OCI-LY1 (cell line): ENCODE data around the gene WDFY4.

ENCODE experiments used
- H2AFZ ChIP-seq: fragments of 200-600 bp; sonication (generic), shearing (Covaris generic); 2 replicates; pipeline ENCODE4 v1.6.0; 2014; ENCODE audit warnings: antibody characterized with exemption, mild to moderate bottlenecking, low read length
- H3F3A ChIP-seq: fragments of 200-600 bp; sonication (generic), shearing (Covaris generic); 2 replicates; pipeline ENCODE4 v1.6.0; 2014; ENCODE audit warnings: mild to moderate bottlenecking, antibody characterized with exemption, low read length, moderate library complexity; ENCODE audit not compliant: insufficient read depth
- H3K27ac ChIP-seq: fragments of 200-600 bp; sonication (generic); 2 replicates; pipeline ENCODE4 v1.5.1; 2014; ENCODE audit warnings: low read length, mixed run types, mild to moderate bottlenecking, low read depth; ENCODE audit not compliant: poor library complexity, severe bottlenecking
- H3K27me3 ChIP-seq: fragments of 200-600 bp; sonication (generic); 2 replicates; pipeline ENCODE4 v1.6.0; 2014; ENCODE audit warnings: antibody characterized with exemption, mild to moderate bottlenecking, low read length, moderate library complexity; ENCODE audit not compliant: insufficient read depth
- H3K36me3 ChIP-seq: fragments of 200-600 bp; sonication (generic); 2 replicates; pipeline ENCODE4 v1.6.1; 2014; ENCODE audit warnings: mild to moderate bottlenecking, antibody characterized with exemption, low read length, moderate library complexity, mixed read lengths; ENCODE audit not compliant: insufficient read depth
- H3K4me1 ChIP-seq: fragments of 200-600 bp; sonication (generic); 2 replicates; pipeline ENCODE4 v1.5.1; 2014; ENCODE audit warnings: mild to moderate bottlenecking, low read length, moderate library complexity; ENCODE audit not compliant: insufficient read depth, severe bottlenecking
- H3K4me2 ChIP-seq: fragments of 200-600 bp; sonication (generic), shearing (Covaris generic); 2 replicates; pipeline ENCODE4 v1.6.1; 2014; ENCODE audit warnings: low read length
- H3K4me3 ChIP-seq: fragments of 200-600 bp; sonication (generic); 2 replicates; pipeline ENCODE4 v1.5.1; 2014; ENCODE audit warnings: low read length, low read depth, mild to moderate bottlenecking, mixed read lengths; ENCODE audit not compliant: poor library complexity, severe bottlenecking
- H3K79me2 ChIP-seq: fragments of 200-600 bp; shearing (Covaris generic); 2 replicates; pipeline ENCODE4 v1.6.1; 2016; ENCODE audit warnings: mixed run types, low read length, mixed read lengths; ENCODE audit not compliant: insufficient read depth
- H3K9ac ChIP-seq: fragments of 200-600 bp; sonication (generic), shearing (Covaris generic); 2 replicates; pipeline ENCODE4 v1.6.1; 2014; ENCODE audit warnings: mild to moderate bottlenecking, low read length, mixed read lengths
- H3K9me2 ChIP-seq: fragments of 200-600 bp; sonication (generic), shearing (Covaris generic); 2 replicates; pipeline ENCODE4 v1.6.1; 2014; ENCODE audit warnings: low read depth, mild to moderate bottlenecking, low read length, mixed read lengths
- H3K9me3 ChIP-seq: fragments of 200-600 bp; shearing (Covaris generic); 2 replicates; pipeline ENCODE4 v1.6.1; 2014; ENCODE audit warnings: low read length, mixed read lengths
- H4K20me1 ChIP-seq: fragments of 200-600 bp; sonication (generic), shearing (Covaris generic); 2 replicates; pipeline ENCODE4 v1.6.0; 2016; ENCODE audit warnings: mild to moderate bottlenecking, low read length; ENCODE audit not compliant: insufficient read depth
- EZH2 ChIP-seq: fragments of 200-600 bp; sonication (generic), shearing (Covaris generic); IDR thresholded peaks from 2 replicates; pipeline ENCODE4 v1.8.0; 2017; ENCODE audit warnings: borderline replicate concordance, mixed run types, mild to moderate bottlenecking, antibody characterized with exemption, low read length, moderate library complexity, mixed read lengths
- TF ChIP-seq, protein P1 (sequence below): fragments of 200-600 bp; sonication (generic), shearing (Covaris generic); IDR thresholded peaks from 2 replicates; pipeline ENCODE4 v1.5.1; 2017; ENCODE audit warnings: mild to moderate bottlenecking, antibody characterized with exemption, low read length, moderate library complexity, mixed read lengths

The WDFY4 gene

DNA sequence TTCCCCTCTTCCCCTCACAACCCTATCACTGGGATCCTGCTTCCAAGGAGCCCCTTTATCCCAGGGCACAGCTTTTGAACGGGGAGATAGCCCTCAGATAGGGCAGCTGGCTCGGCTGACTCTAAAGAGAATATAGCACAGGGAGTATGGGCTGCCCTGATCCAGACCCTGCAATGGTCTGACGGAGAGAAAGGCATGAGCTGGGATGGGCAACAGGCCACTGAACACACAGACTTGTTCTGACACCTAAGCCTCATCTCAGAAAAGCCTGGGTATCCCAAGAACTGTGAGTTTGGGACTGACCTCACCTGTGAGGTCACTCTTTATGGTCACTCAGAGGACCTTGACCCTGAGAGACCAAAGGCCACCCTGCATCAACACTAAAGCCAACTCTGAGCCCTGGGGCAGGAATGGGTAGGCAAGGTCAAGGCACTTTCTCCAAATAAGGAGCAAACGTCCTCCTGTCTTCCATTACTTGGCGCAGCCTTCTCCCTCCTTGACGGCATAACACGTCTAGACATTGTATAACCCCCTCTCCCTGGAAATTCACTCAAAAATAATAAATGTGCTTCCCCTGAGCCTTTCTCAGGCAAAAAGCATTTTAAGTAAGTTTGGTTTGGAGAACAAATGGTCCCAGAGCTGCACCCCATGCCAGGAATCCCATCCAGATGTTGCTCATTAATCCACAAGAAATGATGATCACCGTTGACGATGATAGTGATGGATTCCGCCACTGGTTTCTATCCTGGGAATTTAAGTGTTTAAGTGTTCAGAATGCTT lies 263.2 kb downstream of the WDFY4 start:
- H3K27me3 ChIP-seq, result no peaks in the 10 kb centered on the region
- H3K27ac ChIP-seq, result no peak overlapping the region
- no peak overlapping the region for H3K4me2 ChIP-seq
- H3K4me1 ChIP-seq, result no peaks in the 10 kb centered on the region
- no peaks in the 10 kb centered on the region for H3F3A ChIP-seq
- no peaks in the 10 kb centered on the region for H4K20me1 ChIP-seq
- H3K36me3 ChIP-seq, result peaks cover 68% of the 10 kb centered on the region
- H3K4me3 ChIP-seq, result no peak overlapping the region
- H3K9me3 ChIP-seq, result no peaks in the 10 kb centered on the region
- no peaks in the 10 kb centered on the region for H3K9me2 ChIP-seq
- no peaks in the 10 kb centered on the region for H3K79me2 ChIP-seq
- TF ChIP-seq EZH2, result no peak
- TF ChIP-seq, protein P1, sequence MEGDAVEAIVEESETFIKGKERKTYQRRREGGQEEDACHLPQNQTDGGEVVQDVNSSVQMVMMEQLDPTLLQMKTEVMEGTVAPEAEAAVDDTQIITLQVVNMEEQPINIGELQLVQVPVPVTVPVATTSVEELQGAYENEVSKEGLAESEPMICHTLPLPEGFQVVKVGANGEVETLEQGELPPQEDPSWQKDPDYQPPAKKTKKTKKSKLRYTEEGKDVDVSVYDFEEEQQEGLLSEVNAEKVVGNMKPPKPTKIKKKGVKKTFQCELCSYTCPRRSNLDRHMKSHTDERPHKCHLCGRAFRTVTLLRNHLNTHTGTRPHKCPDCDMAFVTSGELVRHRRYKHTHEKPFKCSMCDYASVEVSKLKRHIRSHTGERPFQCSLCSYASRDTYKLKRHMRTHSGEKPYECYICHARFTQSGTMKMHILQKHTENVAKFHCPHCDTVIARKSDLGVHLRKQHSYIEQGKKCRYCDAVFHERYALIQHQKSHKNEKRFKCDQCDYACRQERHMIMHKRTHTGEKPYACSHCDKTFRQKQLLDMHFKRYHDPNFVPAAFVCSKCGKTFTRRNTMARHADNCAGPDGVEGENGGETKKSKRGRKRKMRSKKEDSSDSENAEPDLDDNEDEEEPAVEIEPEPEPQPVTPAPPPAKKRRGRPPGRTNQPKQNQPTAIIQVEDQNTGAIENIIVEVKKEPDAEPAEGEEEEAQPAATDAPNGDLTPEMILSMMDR, result no peak
- no peak overlapping the region for H2AFZ ChIP-seq
- H3K9ac ChIP-seq, result no peak overlapping the region

- no peaks in the 10 kb centered on the region for H4K20me1 ChIP-seq
- H3F3A ChIP-seq, result no peaks in the 10 kb centered on the region
- no peaks in the 10 kb centered on the region for H3K9me2 ChIP-seq
- H2AFZ ChIP-seq, result no peak overlapping the region
- H3K36me3 ChIP-seq, result peaks cover 70% of the 10 kb centered on the region
- H3K27me3 ChIP-seq, result no peaks in the 10 kb centered on the region
- H3K4me3 ChIP-seq, result no peak overlapping the region
- H3K27ac ChIP-seq, result no peak overlapping the region
- no peaks in the 10 kb centered on the region for H3K79me2 ChIP-seq
- TF ChIP-seq EZH2, result no peak
- TF ChIP-seq, protein P1, result no peak
- no peak overlapping the region for H3K4me2 ChIP-seq
- no peak overlapping the region for H3K9ac ChIP-seq
- H3K4me1 ChIP-seq, result no peaks in the 10 kb centered on the region
- H3K9me3 ChIP-seq, result no peaks in the 10 kb centered on the region
Observed at GRCh38 chr10:48948470-48949037, 263.9 kb downstream of the WDFY4 start.

DNA sequence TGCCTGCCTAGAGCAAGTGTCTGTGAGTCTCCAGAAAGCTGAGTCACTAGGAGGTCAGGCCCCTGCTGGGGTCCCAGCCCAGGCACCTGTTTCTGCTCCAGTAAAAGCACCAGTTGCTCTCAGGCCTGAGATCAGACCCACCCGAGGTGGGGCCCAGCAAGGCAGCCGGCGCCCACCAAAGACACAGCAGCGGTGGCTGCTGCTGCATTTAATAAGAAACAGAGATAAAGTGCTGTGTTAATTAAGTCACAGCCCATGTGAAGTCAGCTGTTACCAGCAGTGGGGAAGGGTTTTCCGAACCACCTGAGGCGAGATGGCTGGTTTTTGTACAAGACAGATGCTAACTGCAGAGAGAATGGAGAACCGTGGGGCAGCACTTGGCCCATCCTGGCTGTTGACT lies 267.0 kb downstream of the WDFY4 start:
- Histone ChIP-seq H3K36me3 (peaks cover 67% of the 10 kb centered on the region), H2AFZ (no peak overlapping the region), H3K9me2 (no peaks in the 10 kb centered on the region), H3K27me3 (no peaks in the 10 kb centered on the region), H3K4me1 (no peaks in the 10 kb centered on the region), H4K20me1 (no peaks in the 10 kb centered on the region), H3K4me2 (no peak overlapping the region), H3K9me3 (no peaks in the 10 kb centered on the region), H3K79me2 (no peaks in the 10 kb centered on the region), H3F3A (no peaks in the 10 kb centered on the region), H3K9ac (no peak overlapping the region), H3K27ac (no peak overlapping the region), H3K4me3 (no peak overlapping the region)
- no peak for TF ChIP-seq EZH2
- TF ChIP-seq, protein P1, result no peak
